ENCODE measurements around the gene RSPH10B. TPM values are rescaled to one million over a fixed set of nuclear protein-coding genes. Genes with fewer than 3 reads are reported as not detected.
"Not testable (repeated sequence)": the region's sequence is repeated elsewhere in the genome, so short reads cannot be mapped to it uniquely, and the experiment has no call there.

Gene RSPH10B
- 0.31 TPM for total RNA-seq

GRCh38 chr7:5970347-5970911 lies at the start of gene RSPH10B:
TSS of gene RSPH10B (minus strand) at chr7:5970689. CDS start at chr7:5967116, 3,573 bp downstream.
- not testable (repeated sequence) for DNase-seq

GRCh38 chr7:6016653-6016966 lies 46.1 kb upstream of the RSPH10B start:
- no peak for DNase-seq

DNA sequence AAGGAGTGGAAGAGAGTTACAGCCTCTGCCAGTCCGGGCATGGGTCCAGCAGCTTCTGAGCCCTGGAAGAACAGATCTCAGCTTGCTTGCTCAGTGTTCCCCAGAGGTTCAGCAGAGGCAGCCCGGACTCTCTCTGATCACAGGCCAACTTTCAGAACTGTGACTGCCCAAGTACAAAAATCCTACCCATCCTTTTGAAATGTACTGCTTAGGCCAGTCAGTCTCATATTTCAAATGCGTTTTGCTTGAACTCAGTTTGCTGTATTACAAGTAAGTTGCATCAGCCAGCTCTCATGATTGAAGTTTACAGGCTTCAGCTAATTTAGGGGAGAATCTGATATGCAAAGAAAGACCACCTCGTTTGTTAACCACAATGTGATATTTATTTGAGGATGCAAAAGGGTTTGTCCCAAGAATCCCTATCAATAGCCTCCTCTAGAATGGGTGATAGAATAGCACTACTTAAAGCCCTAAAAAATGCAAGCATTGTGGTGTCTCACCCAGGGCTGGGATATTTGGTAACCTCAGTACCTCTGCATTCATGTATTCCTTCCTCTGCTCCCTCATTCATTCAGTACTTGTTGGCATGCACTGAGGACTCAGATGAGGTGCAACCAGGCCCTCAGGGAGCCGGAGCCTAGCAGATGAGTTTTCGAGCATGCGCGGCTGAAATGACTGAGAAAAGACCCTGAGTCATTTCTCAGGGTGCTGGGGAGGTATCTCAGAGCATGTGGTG lies 45.6 kb upstream of the RSPH10B start:
- peak; percentile 85 for DNase-seq

- no peak for DNase-seq
These were observed 42.0 kb upstream of the RSPH10B start for GRCh38 chr7:6012355-6013104.

DNA sequence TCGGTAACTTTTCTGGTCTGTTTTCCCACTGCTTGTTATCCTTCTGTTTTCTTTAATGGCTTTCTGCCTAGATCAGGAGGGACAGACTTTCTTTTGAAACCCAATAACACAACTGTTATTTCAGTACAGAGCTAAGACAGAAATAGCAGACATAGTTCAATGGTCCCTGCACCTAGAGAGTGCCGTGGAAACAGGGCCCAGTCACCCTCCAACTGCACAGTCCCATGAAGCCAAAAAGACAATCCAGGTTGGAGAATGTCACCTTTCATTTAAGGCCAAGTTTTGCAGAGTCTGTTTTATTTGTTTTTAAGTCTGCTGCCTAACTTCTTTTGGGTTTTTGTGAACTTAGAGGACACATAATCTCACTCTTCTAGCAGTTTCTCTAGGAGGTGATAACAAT lies 41.1 kb upstream of the RSPH10B start:
- DNase-seq = no peak

- not testable (repeated sequence) for DNase-seq
These were observed 39.9 kb upstream of the RSPH10B start for GRCh38 chr7:6010370-6010769.

- peak; percentile 99 for DNase-seq
These were observed 38.5 kb upstream of the RSPH10B start, which contains the start of the genes AIMP2 and PMS2 for GRCh38 chr7:6008668-6009611. TSS of gene AIMP2 (plus strand) at chr7:6009272. CDS start at chr7:6009364, 92 bp downstream. TSS of gene PMS2 (minus strand) at chr7:6009049. CDS start at chr7:6009019, 30 bp downstream.

DNA sequence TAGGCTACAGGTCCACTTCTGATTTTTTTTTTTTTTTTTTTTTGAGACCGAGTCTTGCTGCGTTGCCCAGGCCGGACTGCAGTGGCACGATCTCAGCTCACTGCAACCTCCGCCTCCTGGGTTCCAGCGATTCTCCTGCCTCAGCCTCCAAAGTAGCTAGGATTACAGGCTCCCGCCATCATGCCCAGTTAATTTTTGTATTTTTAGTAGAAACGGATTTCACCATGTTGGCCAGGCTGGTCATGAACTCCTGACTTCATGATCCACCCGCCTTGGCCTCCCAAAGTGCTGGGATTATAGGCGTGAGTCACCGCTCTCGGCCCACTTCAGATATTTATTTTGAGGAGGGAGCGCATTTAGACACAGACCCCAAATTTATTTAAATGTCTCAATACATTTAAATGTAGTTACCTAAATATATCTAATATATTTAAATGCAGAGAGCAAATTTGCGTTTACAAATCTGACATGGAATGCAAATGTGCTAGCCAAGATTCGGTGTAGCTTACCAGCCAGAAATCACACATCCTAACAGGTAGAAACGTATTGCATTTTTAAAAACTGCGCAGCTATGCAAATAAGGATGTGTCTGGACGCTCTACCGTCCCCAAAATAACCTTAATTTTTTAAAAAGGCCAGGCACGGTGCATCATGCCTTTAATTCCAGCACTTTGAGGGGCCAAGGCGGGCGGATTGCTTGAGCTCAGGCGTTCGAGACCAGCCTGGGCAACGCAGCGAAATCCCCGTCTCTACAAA lies 37.5 kb upstream of the RSPH10B start:
- not testable (repeated sequence) for DNase-seq

DNA sequence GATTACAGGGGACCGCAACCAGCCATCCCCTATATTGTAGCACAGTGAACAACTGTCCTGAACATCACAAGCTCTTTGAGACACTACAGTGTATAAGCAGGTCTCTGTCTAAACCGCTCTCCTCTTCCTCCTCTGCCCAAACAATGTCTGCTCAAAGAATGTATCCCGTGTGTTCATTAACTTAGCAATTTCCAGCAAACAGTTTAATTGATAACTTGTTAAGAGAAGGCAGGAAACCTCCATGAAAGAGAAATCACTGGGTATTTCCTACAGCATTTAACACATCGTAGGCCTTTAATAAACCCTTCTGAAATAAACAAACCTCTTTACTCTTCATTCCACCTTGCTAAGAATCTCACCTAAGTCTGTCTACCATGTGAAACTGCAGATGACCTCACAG lies 36.9 kb upstream of the RSPH10B start:
- DNase-seq = no peak

- DNase-seq = peak; percentile 83
These were observed 26.8 kb upstream of the RSPH10B start for GRCh38 chr7:5997210-5997808.

DNA sequence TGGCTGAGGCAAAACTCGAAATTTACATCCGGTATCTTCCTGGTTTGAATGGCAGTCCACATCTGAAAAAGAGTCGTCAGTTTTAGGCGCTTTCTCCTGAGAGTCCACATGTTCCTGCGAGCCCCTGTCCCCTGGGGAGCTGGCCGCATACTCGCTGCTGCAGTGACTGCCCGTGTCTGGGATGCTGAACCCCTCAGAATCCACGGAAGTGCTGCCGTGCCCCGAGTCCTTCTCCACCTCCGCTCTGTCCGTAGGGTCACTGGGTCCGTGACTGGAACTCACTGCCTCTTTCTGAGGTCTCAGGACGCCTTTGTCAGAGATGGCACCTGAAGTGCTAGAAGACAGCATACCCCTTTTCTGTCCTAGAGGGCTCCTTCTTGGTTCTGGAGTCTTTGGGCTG lies 16.6 kb upstream of the RSPH10B start:
- DNase-seq = not testable (repeated sequence)

- not testable (repeated sequence) for DNase-seq
These were observed 9.3 kb upstream of the RSPH10B start for GRCh38 chr7:5979680-5980314.

DNA sequence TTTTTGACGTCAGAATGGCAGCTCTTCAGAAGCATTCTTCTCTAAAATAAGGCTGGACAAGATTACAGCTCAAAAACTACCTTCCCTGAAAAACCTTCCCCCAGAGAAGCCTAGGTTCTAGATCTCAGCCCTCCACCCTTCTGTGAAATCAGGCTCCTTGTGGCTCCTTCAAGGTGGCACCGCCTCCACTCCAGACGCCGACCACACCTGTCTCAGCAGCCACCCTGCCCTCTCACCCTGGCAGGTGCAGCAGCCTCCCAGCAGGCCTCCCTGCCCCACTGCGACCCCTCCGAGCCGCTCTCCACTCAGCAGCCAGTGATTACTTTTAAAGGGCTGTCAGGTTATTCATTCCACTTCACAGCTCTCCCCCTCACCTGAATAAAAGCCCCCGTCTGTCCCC lies 3.1 kb upstream of the RSPH10B start:
- DNase-seq = not testable (repeated sequence)

- DNase-seq = not testable (repeated sequence)
These were observed 6.7 kb downstream of the RSPH10B start for GRCh38 chr7:5963810-5964209.

DNA sequence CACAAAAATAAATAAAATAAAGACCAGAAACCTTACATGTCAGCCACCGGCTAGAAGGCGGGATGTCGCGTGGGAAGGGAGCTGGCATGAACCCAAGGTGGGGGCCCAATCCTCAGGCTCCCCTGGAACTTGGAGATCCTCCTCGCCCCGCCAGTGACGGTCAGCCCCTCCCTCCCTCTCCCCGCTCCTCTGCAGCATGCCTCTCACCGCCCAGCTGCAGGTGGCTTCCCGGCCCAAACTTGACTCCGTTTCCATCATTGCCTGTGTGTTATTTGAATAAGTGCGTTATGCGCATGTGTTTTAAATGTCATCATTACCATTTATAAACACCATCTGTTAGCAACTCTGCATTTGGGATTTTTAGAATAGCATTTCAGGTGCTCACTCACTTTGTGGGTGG lies 7.3 kb downstream of the RSPH10B start:
- DNase-seq = not testable (repeated sequence)

- DNase-seq = not testable (repeated sequence)
These were observed 35.5 kb downstream of the RSPH10B start for GRCh38 chr7:5934945-5935450.

DNA sequence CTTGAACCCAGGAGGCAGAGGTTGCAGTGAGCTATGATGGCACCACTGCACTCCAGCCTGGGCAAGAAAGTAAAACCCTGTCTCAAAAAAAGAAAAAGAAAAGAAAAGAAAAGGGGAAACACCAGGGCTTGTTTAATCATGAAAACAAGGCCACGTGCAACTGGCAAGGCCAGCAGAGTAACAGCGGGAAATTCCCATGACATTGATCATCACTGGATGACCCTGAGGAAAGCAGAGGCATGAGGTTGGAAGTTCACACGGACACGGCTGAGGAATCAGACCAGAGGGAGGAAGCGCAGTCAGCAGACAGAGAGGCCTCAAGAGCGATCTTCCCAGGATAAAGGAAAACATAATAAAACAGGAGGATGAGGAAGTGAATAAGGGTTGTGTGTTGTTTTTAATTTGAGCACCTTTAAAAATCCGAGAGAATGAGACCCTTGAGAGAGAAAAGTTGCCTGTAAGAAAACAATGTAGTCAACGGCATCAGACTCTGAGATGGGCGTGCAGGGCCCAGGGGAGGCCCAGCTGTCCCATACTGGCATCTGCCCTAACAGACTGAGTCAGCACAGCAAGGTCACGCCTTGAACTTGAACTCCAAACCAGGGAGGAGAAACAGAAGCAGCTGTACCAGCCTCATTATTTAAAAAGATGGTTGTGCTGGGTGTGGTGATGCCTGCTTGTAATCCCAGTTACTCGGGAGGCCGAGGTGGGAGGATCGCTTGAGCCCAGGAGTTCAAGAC lies 38.4 kb downstream of the RSPH10B start:
- not testable (repeated sequence) for DNase-seq

- DNase-seq = not testable (repeated sequence)
These were observed 39.2 kb downstream of the RSPH10B start for GRCh38 chr7:5931250-5931649.

DNA sequence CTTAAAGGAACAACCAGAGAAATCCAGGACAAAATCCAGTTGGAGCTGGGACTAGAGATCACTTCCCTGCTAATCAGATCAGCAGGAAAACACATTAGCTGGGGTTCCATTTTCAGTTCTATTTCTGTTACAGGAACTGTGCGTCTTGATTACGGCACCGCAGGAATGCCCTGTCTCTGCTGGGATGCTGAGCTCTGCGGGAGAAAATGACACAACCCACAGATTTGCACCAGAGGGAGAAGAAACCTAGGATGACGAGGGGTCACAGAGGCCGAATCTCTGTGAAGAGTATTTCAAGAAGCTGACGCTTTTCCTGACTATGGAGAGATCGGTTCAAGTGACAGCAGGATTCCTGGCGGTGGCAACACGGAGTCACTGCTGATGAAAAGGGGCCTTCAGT lies 40.2 kb downstream of the RSPH10B start:
- not testable (repeated sequence) for DNase-seq
